HepG2 (cell line): ENCODE measurements around the gene CKAP5. TPM values are rescaled to one million over a fixed set of nuclear protein-coding genes. Genes with fewer than 3 reads are reported as not detected.

Experiments
- ATRX ChIP-seq: sonication (generic); formaldehyde crosslinking; IDR thresholded peaks from 2 replicates; pipeline ENCODE4 v1.4.0; 2020; ENCODE audit warnings: missing genetic modification reagents, borderline replicate concordance
- ERF ChIP-seq: IDR thresholded peaks from 2 replicates; pipeline ENCODE4 v1.6.1; 2018; ENCODE audit warnings: missing biosample characterization, missing genetic modification reagents
- JUN ChIP-seq: sonication (generic); formaldehyde crosslinking; IDR thresholded peaks from 2 replicates; pipeline ENCODE4 v1.4.0; 2020; ENCODE audit warnings: mild to moderate bottlenecking, missing genetic modification reagents
- MED8 ChIP-seq: sonication (generic); formaldehyde crosslinking; IDR thresholded peaks from 2 replicates; pipeline ENCODE4 v1.8.1; 2023; ENCODE audit warnings: mild to moderate bottlenecking, missing genetic modification reagents; ENCODE audit not compliant: insufficient replicate concordance
- NONO ChIP-seq, 2 experiments: fragments of 450-650 bp in 1 of 2; sonication (generic) in 1 of 2; formaldehyde crosslinking in 1 of 2; IDR thresholded peaks in 1 of 2; conservative IDR thresholded peaks in 1 of 2; 2 replicates each; pipeline versions ENCODE4 v1.6.1 to v1.8.0; 2017 to 2022; ENCODE audit warnings: mild to moderate bottlenecking in 1 of 2, missing genetic modification reagents in 1 of 2, moderate library complexity in 1 of 2
- RCOR2 ChIP-seq: IDR thresholded peaks from 2 replicates; pipeline ENCODE4 v1.6.1; 2016; ENCODE audit warnings: missing biosample characterization, missing genetic modification reagents
- WIZ ChIP-seq: sonication (generic); formaldehyde crosslinking; IDR thresholded peaks from 2 replicates; pipeline ENCODE4 v1.5.1; 2020; ENCODE audit warnings: mild to moderate bottlenecking, missing genetic modification reagents
- XRCC5 ChIP-seq: fragments of 200-400 bp; formaldehyde crosslinking; optimal IDR thresholded peaks from 2 replicates; pipeline ENCODE3; 2017; ENCODE audit warnings: mild to moderate bottlenecking, low read length
- ZBTB44 ChIP-seq: sonication (generic); formaldehyde crosslinking; IDR thresholded peaks from 2 replicates; pipeline ENCODE4 v1.4.0; 2020; ENCODE audit warnings: missing genetic modification reagents
- ZNF557 ChIP-seq: sonication (generic); formaldehyde crosslinking; IDR thresholded peaks from 2 replicates; pipeline ENCODE4 v1.4.0; 2020; ENCODE audit warnings: missing genetic modification reagents
- polyA plus RNA-seq, 8 experiments: library from polyadenylated mRNA; depleted of rRNA in 3 of 8; stranded (reverse) in 7 of 8; unstranded in 1 of 8; fragments of >200 nt; fragmentation: Illumina TruSeq in 4 of 8; extraction: Trizol in 4 of 8; gene quantifications; 2 replicates each; pipeline versions ENCODE4 v1.2.1 to v1.2.3, GENCODE V29; 2011 to 2016; ENCODE audit warnings: low read depth in 4 of 8, missing spikeins in 1 of 8, mixed read lengths in 1 of 8; ENCODE audit not compliant: insufficient read depth in 1 of 8
- total RNA-seq, 5 experiments: library from RNA; depleted of rRNA; stranded (reverse); fragments of >200 nt; fragmentation: Illumina TruSeq; extraction: Trizol; gene quantifications; 2 replicates each; pipeline ENCODE4 v1.2.3, GENCODE V29; 2016; ENCODE audit warnings: low read depth in 1 of 5
- TF ChIP-seq, protein P1 (sequence below): sonication (generic); formaldehyde crosslinking; IDR thresholded peaks from 2 replicates; pipeline ENCODE4 v1.4.0; 2020; ENCODE audit warnings: missing genetic modification reagents, mild to moderate bottlenecking, borderline replicate concordance

The CKAP5 gene
- total and polyA plus RNA-seq, 2 of the 13 experiments (the other 11 are each of a cell fraction or from before 2014, with no cell fraction given) = 79.2 to 103 TPM

DNA sequence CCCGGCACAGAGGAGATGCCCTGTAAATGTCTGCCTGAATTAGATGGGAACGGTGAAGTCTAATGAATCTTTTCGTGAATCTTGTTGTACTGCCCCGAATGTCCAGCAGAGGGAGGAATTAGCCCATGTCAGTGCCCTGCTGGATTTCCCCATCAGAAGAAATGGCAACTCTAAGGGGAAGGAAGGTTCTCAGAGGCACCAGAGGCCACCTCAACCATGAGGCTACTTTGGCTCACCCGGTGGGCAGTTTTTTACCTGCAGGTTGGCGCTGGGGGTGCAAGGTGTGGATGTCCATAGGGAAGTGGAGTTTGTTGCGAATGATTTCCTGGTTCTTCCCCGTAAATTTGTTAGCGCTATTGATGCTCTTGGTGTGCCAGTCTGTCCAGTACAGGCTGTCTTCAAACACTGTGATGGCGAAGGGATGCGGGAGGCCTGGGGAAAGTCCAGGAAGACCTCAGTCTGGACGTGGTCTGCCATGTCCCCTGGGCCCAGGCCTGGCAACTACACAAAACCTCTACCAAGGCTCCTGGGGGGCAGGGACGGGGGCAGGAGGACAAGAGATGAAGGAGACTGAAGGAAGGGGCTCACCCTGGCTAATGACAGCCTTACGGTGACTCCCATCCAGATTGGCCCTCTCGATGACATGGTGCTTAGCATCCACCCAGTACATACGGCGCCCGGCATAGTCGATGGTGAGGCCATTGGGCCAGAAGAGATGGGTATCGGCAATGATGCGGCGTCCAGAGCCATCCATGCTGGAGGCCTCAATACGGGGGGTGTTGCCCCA, 43.8 kb upstream of the CKAP5 start (continued):
- TF ChIP-seq NONO (IDR thresholded peaks at IDR 0.05) (no peak), NONO (CRISPR knock-in tag; conservative IDR thresholded peaks at IDR 0.05) (no peak), WIZ (no peak), ZNF557 (CRISPR knock-in tag) (no peak), MED8 (CRISPR knock-in tag) (no peak), XRCC5 (peak; percentile 23), JUN (no peak), ZBTB44 (CRISPR knock-in tag) (no peak), ERF (CRISPR knock-in tag) (0 out of 2 replicates have a peak, but pooled peaks have one; percentile 24), RCOR2 (CRISPR knock-in tag) (no peak), ATRX (CRISPR knock-in tag) (no peak)
- TF ChIP-seq, protein P1, sequence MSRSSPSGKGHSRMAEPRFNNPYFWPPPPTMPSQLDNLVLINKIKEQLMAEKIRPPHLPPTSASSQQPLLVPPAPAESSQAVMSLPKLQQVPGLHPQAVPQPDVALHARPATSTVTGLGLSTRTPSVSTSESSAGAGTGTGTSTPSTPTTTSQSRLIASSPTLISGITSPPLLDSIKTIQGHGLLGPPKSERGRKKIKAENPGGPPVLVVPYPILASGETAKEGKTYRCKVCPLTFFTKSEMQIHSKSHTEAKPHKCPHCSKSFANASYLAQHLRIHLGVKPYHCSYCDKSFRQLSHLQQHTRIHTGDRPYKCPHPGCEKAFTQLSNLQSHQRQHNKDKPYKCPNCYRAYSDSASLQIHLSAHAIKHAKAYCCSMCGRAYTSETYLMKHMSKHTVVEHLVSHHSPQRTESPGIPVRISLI = no peak
- TF ChIP-seq, all 625 proteins: peak for 10
